ENCODE measurements around the gene JTB.

Gene JTB

GRCh38 chr1:153929981-153930948 is 47.2 kb downstream of the JTB start:
- no peak for DNase-seq

GRCh38 chr1:153929426-153929825 is 48.0 kb downstream of the JTB start:
- DNase-seq, result no peak

- no peak for DNase-seq
Observed at GRCh38 chr1:153928791-153929341, 48.6 kb downstream of the JTB start.

GRCh38 chr1:153928245-153928644 is 49.2 kb downstream of the JTB start:
- no peak for DNase-seq

- DNase-seq, result no peak
Observed at GRCh38 chr1:153926405-153926804, 51.1 kb downstream of the JTB start.
